Spleen (tissue), 11 donors: ENCODE results near the gene UVSSA. TPM values are rescaled to one million over a fixed set of nuclear protein-coding genes. Genes with fewer than 3 reads are reported as not detected.
A peak's percentile ranks its signal among the peaks of the same experiment; 100 is the strongest.

Source experiments
- DNase-seq: peaks from one replicate; pipeline ENCODE4 v3.0.0-alpha.2; 2020
- H3K27ac ChIP-seq, 8 donors: fragments of 200-600 bp; sonication (generic) in 7 of 8; 1 replicate in 4 of 8; 2 replicates in 4 of 8; pipeline versions ENCODE4 v1.5.0 to v1.8.0; 2016 to 2021; ENCODE audit warnings: inconsistent platforms in 4 of 8, mild to moderate bottlenecking in 4 of 8, moderate library complexity in 1 of 8
- H3K27me3 ChIP-seq, 7 donors: fragments of 200-600 bp; sonication (generic) in 6 of 7; replicated peaks in 1 of 7; 1 replicate in 4 of 7; 2 replicates in 3 of 7; pipeline versions ENCODE4 v1.5.0 to v1.8.0; 2016 to 2021; ENCODE audit warnings: inconsistent platforms in 3 of 7, mild to moderate bottlenecking in 1 of 7
- H3K36me3 ChIP-seq, 6 donors: fragments of 200-600 bp; sonication (generic) in 5 of 6; 1 replicate in 4 of 6; 2 replicates in 2 of 6; pipeline versions ENCODE4 v1.5.0 to v1.8.0; 2016 to 2021; ENCODE audit warnings: inconsistent platforms in 2 of 6
- H3K4me1 ChIP-seq, 6 donors: fragments of 200-600 bp; sonication (generic) in 5 of 6; 1 replicate in 3 of 6; 2 replicates in 3 of 6; pipeline versions ENCODE4 v1.5.0 to v1.8.0; 2016 to 2021; ENCODE audit warnings: inconsistent platforms in 3 of 6
- H3K4me3 ChIP-seq, 8 donors: fragments of 200-600 bp; sonication (generic) in 7 of 8; 1 replicate in 4 of 8; 2 replicates in 4 of 8; pipeline versions ENCODE4 v1.5.0 to v1.8.0; 2016 to 2021; ENCODE audit warnings: inconsistent platforms in 4 of 8, mild to moderate bottlenecking in 4 of 8, moderate library complexity in 2 of 8
- H3K9me3 ChIP-seq, 8 donors: fragments of 200-600 bp; sonication (generic) in 7 of 8; 1 replicate in 4 of 8; 2 replicates in 4 of 8; pipeline versions ENCODE4 v1.5.0 to v1.8.0; 2016 to 2021; ENCODE audit warnings: inconsistent platforms in 4 of 8
- CTCF ChIP-seq, 11 experiments: fragments of 200-600 bp in 7 of 11; fragments of 450-650 bp in 4 of 11; sonication (generic) in 4 of 11; IDR thresholded peaks in 8 of 11; conservative IDR thresholded peaks in 3 of 11; 1 replicate in 7 of 11; 2 replicates in 4 of 11; pipeline versions ENCODE4 v1.4.0 to v1.8.0; 2016 to 2021; ENCODE audit warnings: antibody characterized with exemption in 11 of 11, inconsistent platforms in 4 of 11, mild to moderate bottlenecking in 1 of 11
- POLR2A ChIP-seq, 3 donors: fragments of 450-650 bp; IDR thresholded peaks; one replicate each; pipeline ENCODE4 v1.5.1; 2017; ENCODE audit warnings: antibody characterized with exemption in 3 of 3, mild to moderate bottlenecking in 1 of 3
- POLR2AphosphoS5 ChIP-seq, 3 donors: sonication (generic); formaldehyde crosslinking; IDR thresholded peaks; one replicate each; pipeline ENCODE4 v1.5.1; 2017; ENCODE audit warnings: antibody characterized with exemption in 3 of 3
- WGBS, 5 donors: extraction: QIAGEN DNeasy Blood & Tissue Kit in 3 of 5; methylation state at CpG; one replicate each; pipeline versions ENCODE4 v1.1.5 to v1.1.7; 2013 to 2018; 5-methylcytosine and 5-hydroxymethylcytosine counted together
- intact Hi-C: fragments of 100-400 bp; cut with DNase I; formaldehyde crosslinking; loops from one replicate; pipeline ENCODE4 v1.15.0; 2023; ENCODE audit warnings: low total_unique reads
- polyA plus RNA-seq, 3 donors: library from polyadenylated mRNA; stranded (reverse); fragments of 200-250 nt; gene quantifications; one replicate each; pipeline ENCODE4 v1.2.1, GENCODE V29; 2013
- total RNA-seq, 7 donors: library from RNA; depleted of rRNA in 3 of 7; stranded (reverse); fragments of >200 nt in 3 of 7; fragmentation: NEBNext Ultra II Directional in 4 of 7; extraction: Animal tissue kit (Norgen Biotek cat#: 25700) in 4 of 7; gene quantifications; one replicate each; pipeline versions ENCODE4 v1.1.0 to v1.2.1, GENCODE V29; 2016 to 2021
- donor health status: healthy with polysubstance abuse.
- donor health status: DM: no; HTN: no; CAD: no; lungs with moderate emphysema.
- donor health status: DM: no; HTN: no; CAD: no.
- donor health status: Bipolar disorder and iron deficiency.
- donor health status: healthy.
- donor health status: DM: no; HTN: no; CAD: no.
- donor health status: DM: yes; HTN: yes; CAD: no.

The UVSSA gene
- total and polyA plus RNA-seq, 10 donors, result 3.0 to 54.0 (median 26.8) TPM

DNA sequence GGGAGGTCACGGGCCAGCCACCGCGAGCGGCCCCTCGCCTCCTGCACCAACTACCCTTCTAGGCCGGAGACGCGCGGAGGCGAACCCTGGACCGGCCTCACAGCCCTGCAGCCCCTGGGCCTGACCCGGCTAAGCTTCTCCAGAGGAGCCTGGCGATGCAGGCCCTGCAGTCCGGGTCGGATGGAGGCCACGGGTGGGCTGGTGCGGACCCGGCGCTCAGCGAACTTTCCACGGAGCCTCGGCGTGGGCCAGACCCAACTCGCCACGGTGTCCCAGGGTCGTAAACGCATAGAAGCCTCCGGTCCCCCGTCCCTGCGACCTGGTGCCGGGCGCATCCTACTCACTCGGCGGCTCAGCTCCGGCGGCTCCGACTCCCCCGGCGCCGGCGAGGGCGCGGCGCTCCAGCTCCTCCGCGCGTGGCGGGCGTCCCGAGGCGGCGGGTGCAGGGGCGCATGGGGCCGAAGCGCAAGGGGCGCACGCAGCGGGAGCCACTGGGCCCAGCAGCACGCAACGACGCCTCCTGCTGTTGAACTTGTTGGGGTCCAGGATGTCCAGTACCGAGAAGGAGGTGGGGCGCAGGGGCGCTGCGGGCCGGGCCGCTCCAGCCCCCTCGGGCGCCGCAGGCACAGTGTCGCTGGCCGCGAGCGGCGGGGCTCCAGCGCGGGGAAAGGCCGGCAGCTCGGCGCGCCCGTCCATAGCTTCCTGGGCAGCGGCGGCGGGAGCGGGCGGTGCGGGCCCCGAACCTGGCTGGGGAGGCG is 58.8 kb downstream of the UVSSA start:
- intact Hi-C loops, result no loop called here
- Histone ChIP-seq H3K27me3 (peaks cover 19 to 100% (median 97%) of the 10 kb centered on the region in 7 donors), H3K9me3 (peaks cover 0 to 35% (median 0%) of the 10 kb centered on the region in 8 donors), H3K4me3 (no peak overlapping the region), H3K4me1 (peaks cover 0 to 69% (median 42%) of the 10 kb centered on the region in 6 donors), H3K36me3 (no peaks in the 10 kb centered on the region), H3K27ac (no peak overlapping the region)
- no peak for DNase-seq
- 8 to 31% (median 12%) methylated on average over 12 to 90 of the region's 90 CpGs for WGBS, 5 donors
- TF ChIP-seq POLR2AphosphoS5 (IDR thresholded peaks at IDR 0.05) (no peak), POLR2A (IDR thresholded peaks at IDR 0.05) (no peak), CTCF (IDR thresholded peaks at IDR 0.05 in 8 of 11, conservative IDR thresholded peaks at IDR 0.05 in 3 of 11) (no peak)

GRCh38 chr4:1406394-1406980 is 59.5 kb downstream of the UVSSA start, which contains the start of gene NKX1-1:
TSS of gene NKX1-1 (minus strand) at chr4:1406442. CDS start at chr4:1406442, 0 bp downstream.
- TF ChIP-seq CTCF (IDR thresholded peaks at IDR 0.05 in 8 of 11, conservative IDR thresholded peaks at IDR 0.05 in 3 of 11), result no peak
- no peak for TF ChIP-seq POLR2A (IDR thresholded peaks at IDR 0.05)
- TF ChIP-seq POLR2AphosphoS5 (IDR thresholded peaks at IDR 0.05), result no peak
- peak within 1 kb of the TSS in 1 of 8 donors; percentile 9 for H3K4me3 ChIP-seq
- H3K36me3 ChIP-seq, result no peaks in the 10 kb centered on the region
- intact Hi-C loops, result no loop called here
- H3K4me1 ChIP-seq, result peaks cover 0 to 69% (median 42%) of the 10 kb centered on the region in 6 donors
- peaks cover 0 to 35% (median 0%) of the 10 kb centered on the region in 8 donors for H3K9me3 ChIP-seq
- DNase-seq, result no peak
- no peak within 1 kb of the TSS for H3K27ac ChIP-seq
- peaks cover 18 to 100% (median 98%) of the 10 kb centered on the region in 7 donors for H3K27me3 ChIP-seq
- WGBS, 5 donors, result 8 to 12% (median 8%) methylated on average over 11 to 91 of the region's 91 CpGs; no CpG with 5 or more reads in 1 of the 5 donors

- H3K4me1 ChIP-seq, result peaks cover 0 to 63% (median 41%) of the 10 kb centered on the region in 6 donors
- WGBS, 5 donors, result 10 to 17% (median 13%) methylated on average over 31 to 50 of the region's 50 CpGs
- H3K27me3 ChIP-seq, result peaks cover 14 to 100% (median 98%) of the 10 kb centered on the region in 7 donors
- H3K27ac ChIP-seq, result no peak overlapping the region
- intact Hi-C loops, result no loop called here
- no peak for TF ChIP-seq CTCF (IDR thresholded peaks at IDR 0.05 in 8 of 11, conservative IDR thresholded peaks at IDR 0.05 in 3 of 11)
- no peak for TF ChIP-seq POLR2AphosphoS5 (IDR thresholded peaks at IDR 0.05)
- no peak for TF ChIP-seq POLR2A (IDR thresholded peaks at IDR 0.05)
- DNase-seq, result no peak
- peak overlapping the region in 2 of 8 donors; percentile 3 to 9 for H3K4me3 ChIP-seq
- H3K9me3 ChIP-seq, result peaks cover 0 to 35% (median 0%) of the 10 kb centered on the region in 8 donors
- no peaks in the 10 kb centered on the region for H3K36me3 ChIP-seq
Measured at GRCh38 chr4:1406981-1407656, 60.1 kb downstream of the UVSSA start.
